AG08396 (cell line): ENCODE results near the gene RAB3IP.
"Not testable (repeated sequence)": the region's sequence is repeated elsewhere in the genome, so short reads cannot be mapped to it uniquely, and the experiment has no call there.

Experiments
- DNase-seq: peaks from one replicate; pipeline ENCODE4 v3.0.0; 2012; ENCODE audit warnings: low spot score, mixed read lengths

Gene RAB3IP

GRCh38 chr12:69835081-69835480 lies 96.4 kb downstream of the RAB3IP start:
- no peak for DNase-seq

GRCh38 chr12:69836015-69836414 lies 97.4 kb downstream of the RAB3IP start:
- DNase-seq: no peak

GRCh38 chr12:69837191-69837590 lies 98.5 kb downstream of the RAB3IP start:
- DNase-seq: no peak

GRCh38 chr12:69837657-69838415 lies 99.2 kb downstream of the RAB3IP start:
- no peak for DNase-seq

- DNase-seq: no peak
These were observed 102.1 kb downstream of the RAB3IP start for GRCh38 chr12:69840727-69841126.

GRCh38 chr12:69843608-69844007 lies 104.9 kb downstream of the RAB3IP start:
- no peak for DNase-seq

- DNase-seq: no peak
These were observed 105.8 kb downstream of the RAB3IP start for GRCh38 chr12:69844416-69844815.

- no peak for DNase-seq
These were observed 106.2 kb downstream of the RAB3IP start for GRCh38 chr12:69844836-69845235.

GRCh38 chr12:69846976-69847375 lies 108.3 kb downstream of the RAB3IP start:
- DNase-seq: no peak

- no peak for DNase-seq
These were observed 113.3 kb downstream of the RAB3IP start for GRCh38 chr12:69851976-69852375.

GRCh38 chr12:69853176-69853961 lies 114.7 kb downstream of the RAB3IP start:
- DNase-seq: not testable (repeated sequence)

GRCh38 chr12:69866698-69867097 lies 128.0 kb downstream of the RAB3IP start:
- no peak for DNase-seq

GRCh38 chr12:69868695-69869094 lies 130.0 kb downstream of the RAB3IP start:
- no peak for DNase-seq

- no peak for DNase-seq
These were observed 134.1 kb downstream of the RAB3IP start for GRCh38 chr12:69872804-69873203.
